Parathyroid adenoma (tissue), 2 donors: ENCODE results near the gene RIMS3.

Source experiments
- H2AFZ ChIP-seq: fragments of 300-600 bp; sonication (generic); one replicate; pipeline ENCODE4 v1.7.0; 2017; ENCODE audit warnings: antibody characterized with exemption, mild to moderate bottlenecking
- H3K27ac ChIP-seq: fragments of 300-600 bp; sonication (generic); one replicate; pipeline ENCODE4 v1.7.0; 2017
- H3K27me3 ChIP-seq: fragments of 300-600 bp; sonication (generic); one replicate; pipeline ENCODE4 v1.7.0; 2017; ENCODE audit warnings: low read length; ENCODE audit not compliant: control insufficient read depth, insufficient read depth
- H3K36me3 ChIP-seq: fragments of 300-600 bp; sonication (generic); one replicate; pipeline ENCODE4 v1.7.0; 2017; ENCODE audit warnings: low read length; ENCODE audit not compliant: control insufficient read depth, insufficient read depth
- H3K4me1 ChIP-seq: fragments of 300-600 bp; sonication (generic); one replicate; pipeline ENCODE4 v1.7.0; 2017; ENCODE audit warnings: control low read depth
- H3K4me2 ChIP-seq: fragments of 300-600 bp; sonication (generic); one replicate; pipeline ENCODE4 v1.7.0; 2017; ENCODE audit warnings: low read length
- H3K4me3 ChIP-seq: fragments of 300-600 bp; sonication (generic); one replicate; pipeline ENCODE4 v1.7.0; 2017; ENCODE audit warnings: low read depth, low read length
- H3K79me2 ChIP-seq: fragments of 300-600 bp; sonication (generic); one replicate; pipeline ENCODE4 v1.7.0; 2017; ENCODE audit warnings: control low read depth
- H3K9ac ChIP-seq: fragments of 300-600 bp; sonication (generic); one replicate; pipeline ENCODE4 v1.7.0; 2017; ENCODE audit warnings: mild to moderate bottlenecking
- H3K9me3 ChIP-seq: fragments of 300-600 bp; sonication (generic); one replicate; pipeline ENCODE4 v1.7.0; 2017; ENCODE audit warnings: low read length; ENCODE audit not compliant: control insufficient read depth
- TF ChIP-seq, protein P1 (sequence below): fragments of 300-600 bp; sonication (generic); IDR thresholded peaks from one replicate; pipeline ENCODE4 v1.7.0; 2017; ENCODE audit warnings: antibody characterized with exemption, mild to moderate bottlenecking
- donor health status: primary hyperparathyroidism.

The RIMS3 gene

DNA sequence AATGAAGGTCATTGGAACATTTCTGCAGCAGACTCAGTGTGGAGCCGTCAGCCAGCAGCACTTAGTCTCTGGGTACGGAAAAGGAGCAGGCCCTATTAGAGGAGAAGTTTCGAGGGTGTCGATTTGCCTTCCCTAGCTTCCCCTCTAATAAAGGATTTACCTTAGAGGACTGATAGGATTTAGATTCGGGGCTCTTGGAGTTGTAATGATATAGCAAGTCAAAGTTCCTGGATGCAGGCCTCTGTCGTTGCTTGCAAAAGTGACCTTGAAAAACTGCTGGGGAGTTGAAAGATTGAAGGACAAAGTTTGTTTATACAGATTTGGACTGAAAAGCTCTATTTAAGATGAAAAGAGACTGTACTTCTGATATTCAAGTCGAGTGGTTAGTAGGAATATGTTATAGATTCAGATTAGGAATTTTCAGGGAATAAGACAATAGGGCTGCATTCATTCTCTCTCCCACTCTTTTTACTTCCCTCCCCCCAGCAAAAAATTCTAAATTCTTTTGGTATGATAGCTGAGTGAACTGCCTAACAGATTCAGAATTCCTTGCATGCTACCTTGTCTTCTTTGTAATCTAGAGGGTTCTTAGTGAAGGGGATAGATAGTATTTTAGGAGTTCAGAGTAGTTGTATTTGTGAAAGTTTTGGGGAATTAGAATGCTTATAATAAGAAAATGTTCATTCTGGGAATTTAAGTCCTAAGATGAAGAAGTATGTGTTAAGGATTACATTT lies 45.3 kb upstream of the RIMS3 start:
- no peaks in the 10 kb centered on the region for H3K27me3 ChIP-seq
- peaks cover 11% of the 10 kb centered on the region for H3K4me1 ChIP-seq
- TF ChIP-seq, protein P1, sequence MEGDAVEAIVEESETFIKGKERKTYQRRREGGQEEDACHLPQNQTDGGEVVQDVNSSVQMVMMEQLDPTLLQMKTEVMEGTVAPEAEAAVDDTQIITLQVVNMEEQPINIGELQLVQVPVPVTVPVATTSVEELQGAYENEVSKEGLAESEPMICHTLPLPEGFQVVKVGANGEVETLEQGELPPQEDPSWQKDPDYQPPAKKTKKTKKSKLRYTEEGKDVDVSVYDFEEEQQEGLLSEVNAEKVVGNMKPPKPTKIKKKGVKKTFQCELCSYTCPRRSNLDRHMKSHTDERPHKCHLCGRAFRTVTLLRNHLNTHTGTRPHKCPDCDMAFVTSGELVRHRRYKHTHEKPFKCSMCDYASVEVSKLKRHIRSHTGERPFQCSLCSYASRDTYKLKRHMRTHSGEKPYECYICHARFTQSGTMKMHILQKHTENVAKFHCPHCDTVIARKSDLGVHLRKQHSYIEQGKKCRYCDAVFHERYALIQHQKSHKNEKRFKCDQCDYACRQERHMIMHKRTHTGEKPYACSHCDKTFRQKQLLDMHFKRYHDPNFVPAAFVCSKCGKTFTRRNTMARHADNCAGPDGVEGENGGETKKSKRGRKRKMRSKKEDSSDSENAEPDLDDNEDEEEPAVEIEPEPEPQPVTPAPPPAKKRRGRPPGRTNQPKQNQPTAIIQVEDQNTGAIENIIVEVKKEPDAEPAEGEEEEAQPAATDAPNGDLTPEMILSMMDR = no peak
- no peak overlapping the region for H3K9ac ChIP-seq
- H3K4me2 ChIP-seq = peak overlapping the region; percentile 70
- H3K36me3 ChIP-seq = no peaks in the 10 kb centered on the region
- H3K4me3 ChIP-seq = peak overlapping the region; percentile 94
- H3K79me2 ChIP-seq = peaks cover 26% of the 10 kb centered on the region
- H3K9me3 ChIP-seq = no peaks in the 10 kb centered on the region
- peak overlapping the region; percentile 95 for H3K27ac ChIP-seq
- peak overlapping the region; percentile 15 for H2AFZ ChIP-seq

DNA sequence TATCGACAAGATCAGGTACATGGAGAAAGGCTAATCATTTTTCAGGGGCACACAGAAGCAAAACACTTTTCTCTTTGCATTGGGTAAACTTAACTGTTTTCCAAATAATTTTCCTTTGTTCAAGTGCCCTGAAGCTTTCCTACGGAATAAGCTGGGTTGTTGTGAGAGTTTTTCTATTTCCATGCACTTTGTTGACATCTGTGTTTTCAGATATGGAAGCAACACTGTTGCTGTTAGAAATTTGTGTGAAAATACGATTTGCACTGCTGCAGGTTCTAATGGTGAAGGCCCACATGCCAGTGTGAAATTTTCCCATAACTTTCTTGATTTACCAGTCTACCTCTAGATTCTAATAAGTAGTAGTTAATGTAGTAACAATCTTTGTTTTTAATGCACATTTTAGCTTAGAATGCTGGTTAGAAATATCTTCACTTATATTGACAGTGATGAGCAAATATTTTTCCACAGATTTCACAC lies 44.4 kb upstream of the RIMS3 start:
- peaks cover 24% of the 10 kb centered on the region for H3K79me2 ChIP-seq
- H3K9me3 ChIP-seq = no peaks in the 10 kb centered on the region
- H3K27ac ChIP-seq = peak overlapping the region; percentile 95
- H3K4me1 ChIP-seq = peaks cover 11% of the 10 kb centered on the region
- TF ChIP-seq, protein P1 = no peak
- H3K4me3 ChIP-seq = peak overlapping the region; percentile 94
- H2AFZ ChIP-seq = no peak overlapping the region
- peak overlapping the region; percentile 6 for H3K9ac ChIP-seq
- H3K4me2 ChIP-seq = peak overlapping the region; percentile 70
- no peaks in the 10 kb centered on the region for H3K36me3 ChIP-seq
- no peaks in the 10 kb centered on the region for H3K27me3 ChIP-seq

DNA sequence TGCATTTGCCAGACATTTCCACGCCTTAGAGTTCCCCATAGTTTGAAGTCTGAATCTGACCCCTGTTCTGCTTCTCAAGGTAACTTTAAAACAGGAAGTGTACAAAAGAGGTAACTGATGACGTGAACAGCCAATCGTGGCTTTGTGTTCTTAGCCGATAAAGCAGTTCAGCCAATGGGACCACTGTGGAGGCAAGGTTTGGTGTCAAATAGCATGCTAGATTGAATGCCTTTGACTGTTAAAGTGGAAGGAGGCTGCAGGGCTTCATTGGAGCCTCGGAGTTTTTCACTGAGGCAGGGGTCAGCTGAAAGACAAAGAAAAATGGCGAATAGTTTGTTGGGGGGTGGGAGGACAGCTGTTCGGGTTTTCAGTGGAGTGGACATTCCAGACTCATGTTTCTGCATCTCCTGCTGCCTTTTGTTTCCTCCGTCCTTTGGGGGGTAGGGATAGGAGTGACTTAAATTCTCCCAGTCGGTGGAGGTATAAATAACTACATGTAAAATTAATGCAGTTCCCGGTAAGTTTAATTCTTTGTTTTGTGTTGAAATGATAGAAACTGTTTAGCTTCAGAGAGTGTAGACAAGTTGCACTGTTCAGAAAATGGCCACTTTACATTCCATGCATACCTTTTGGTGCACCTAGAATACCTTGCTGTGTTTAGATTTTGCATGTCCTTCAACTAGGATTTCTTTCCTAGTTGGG lies 43.8 kb upstream of the RIMS3 start:
- peak overlapping the region; percentile 63 for H2AFZ ChIP-seq
- H3K27ac ChIP-seq = peak overlapping the region; percentile 95
- H3K79me2 ChIP-seq = peaks cover 21% of the 10 kb centered on the region
- no peaks in the 10 kb centered on the region for H3K27me3 ChIP-seq
- peaks cover 11% of the 10 kb centered on the region for H3K4me1 ChIP-seq
- H3K4me2 ChIP-seq = peak overlapping the region; percentile 70
- H3K4me3 ChIP-seq = peak overlapping the region; percentile 94
- TF ChIP-seq, protein P1 = no peak
- no peaks in the 10 kb centered on the region for H3K9me3 ChIP-seq
- no peaks in the 10 kb centered on the region for H3K36me3 ChIP-seq
- H3K9ac ChIP-seq = no peak overlapping the region

DNA sequence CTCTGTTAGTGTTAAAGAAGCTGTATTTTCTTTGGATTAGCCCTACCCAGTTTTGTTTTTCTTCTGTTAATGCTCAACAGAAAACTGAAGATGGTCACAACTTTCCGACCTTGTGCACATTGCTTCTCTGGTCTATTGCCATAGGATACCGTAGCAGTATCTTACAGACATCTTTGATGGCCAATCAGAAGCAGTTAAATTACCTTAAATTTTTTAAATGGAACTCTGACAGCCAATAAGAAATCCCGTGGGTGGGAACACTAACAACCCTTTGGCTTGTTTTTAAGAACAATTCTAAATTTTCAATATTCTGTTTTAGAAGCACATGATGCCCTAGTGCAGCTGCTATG lies 43.2 kb upstream of the RIMS3 start:
- no peaks in the 10 kb centered on the region for H3K27me3 ChIP-seq
- peak overlapping the region; percentile 94 for H3K4me3 ChIP-seq
- TF ChIP-seq, protein P1 = no peak
- peak overlapping the region; percentile 95 for H3K27ac ChIP-seq
- no peaks in the 10 kb centered on the region for H3K9me3 ChIP-seq
- H3K36me3 ChIP-seq = no peaks in the 10 kb centered on the region
- H3K79me2 ChIP-seq = peaks cover 20% of the 10 kb centered on the region
- peak overlapping the region; percentile 70 for H3K4me2 ChIP-seq
- peak overlapping the region; percentile 63 for H2AFZ ChIP-seq
- H3K4me1 ChIP-seq = peaks cover 13% of the 10 kb centered on the region
- no peak overlapping the region for H3K9ac ChIP-seq
